ENCODE results near the gene FAM168A.

GRCh38 chr11:73506038-73506437, 91.9 kb downstream of the FAM168A start:
- TF ChIP-seq CTCF (conservative IDR thresholded peaks at IDR 0.05 in 1 of 2, IDR thresholded peaks at IDR 0.05 in 1 of 2; ENCODE audit: low read depth in 1 of 2, low read length in 2 of 2) (no peak), EZH2 (IDR thresholded peaks at IDR 0.05; ENCODE audit: low read length, missing control alignments) (no peak)
